Naive thymus-derived CD4-positive, alpha-beta T cell (primary cell): ENCODE measurements around the gene SMAD2. TPM values are rescaled to one million over a fixed set of nuclear protein-coding genes. Genes with fewer than 3 reads are reported as not detected.

Experiments
- ATAC-seq: fragments of 150-1000 bp; cut with Tn5 transposase; 2 replicates; pipeline ENCODE4 v1.10.0; 2021; ENCODE audit warnings: mild to moderate bottlenecking, moderate library complexity
- CTCF ChIA-PET: fragments of 350-600 bp; sonication (Branson Sonifier 250); formaldehyde crosslinking; loops from one replicate; lab custom pipeline; 2021; ENCODE audit warnings: antibody characterized with exemption; lab: Charles Lee
- POLR2A ChIA-PET: fragments of 350-600 bp; sonication (Branson Sonifier 250); formaldehyde crosslinking; loops from one replicate; lab custom pipeline; 2021; ENCODE audit warnings: antibody characterized with exemption, inconsistent platforms; lab: Charles Lee
- DNase-seq, 9 donors: peaks; one replicate each; pipeline versions ENCODE4 v3.0.0 to v3.0.0-alpha.2; 2020 to 2022; ENCODE audit warnings: mixed read lengths in 1 of 9
- H3K27ac ChIP-seq: one replicate; pipeline ENCODE4 v1.7.0; 2013; ENCODE audit warnings: mild to moderate bottlenecking, low read depth, low read length, moderate library complexity
- H3K27me3 ChIP-seq, 2 donors: one replicate each; pipeline ENCODE4 v1.7.0; 2013; ENCODE audit warnings: low read length in 2 of 2, mild to moderate bottlenecking in 2 of 2, moderate library complexity in 2 of 2; ENCODE audit not compliant: control insufficient read depth in 2 of 2, insufficient read depth in 2 of 2
- H3K36me3 ChIP-seq, 3 experiments: 1 replicate in 2 of 3; 2 replicates in 1 of 3; pipeline ENCODE4 v1.7.0; 2013; ENCODE audit warnings: low read length in 3 of 3, mild to moderate bottlenecking in 3 of 3, moderate library complexity in 1 of 3; ENCODE audit not compliant: insufficient read depth in 3 of 3, control insufficient read depth in 2 of 3
- H3K4me1 ChIP-seq, 2 donors: one replicate each; pipeline ENCODE4 v1.7.0; 2013; ENCODE audit warnings: low read length in 2 of 2, mild to moderate bottlenecking in 2 of 2, moderate library complexity in 1 of 2; ENCODE audit not compliant: control insufficient read depth in 2 of 2, insufficient read depth in 2 of 2
- H3K4me3 ChIP-seq: 2 replicates; pipeline ENCODE4 v1.7.0; 2013; ENCODE audit warnings: mild to moderate bottlenecking, low read length
- H3K9me3 ChIP-seq, 3 experiments: 1 replicate in 2 of 3; 2 replicates in 1 of 3; pipeline ENCODE4 v1.7.0; 2013; ENCODE audit warnings: low read length in 3 of 3; ENCODE audit not compliant: control insufficient read depth in 2 of 3
- H3K27ac Mint-ChIP-seq, 9 donors: one replicate each; pipeline ENCODE4 v1.8.0; 2020 to 2022; ENCODE audit warnings: mixed read lengths in 9 of 9, mild to moderate bottlenecking in 8 of 9, moderate library complexity in 5 of 9, inconsistent platforms in 2 of 9
- H3K27me3 Mint-ChIP-seq, 5 donors: one replicate each; pipeline ENCODE4 v1.8.0; 2021 to 2022; ENCODE audit warnings: mixed read lengths in 5 of 5, mild to moderate bottlenecking in 1 of 5
- H3K36me3 Mint-ChIP-seq, 5 donors: one replicate each; pipeline ENCODE4 v1.8.0; 2020 to 2022; ENCODE audit warnings: mixed read lengths in 5 of 5, mild to moderate bottlenecking in 3 of 5, inconsistent platforms in 1 of 5
- H3K4me1 Mint-ChIP-seq, 7 donors: one replicate each; pipeline ENCODE4 v1.8.0; 2020 to 2022; ENCODE audit warnings: mixed read lengths in 7 of 7, mild to moderate bottlenecking in 3 of 7, inconsistent platforms in 1 of 7
- H3K4me3 Mint-ChIP-seq, 10 donors: one replicate each; pipeline ENCODE4 v1.8.0; 2020 to 2022; ENCODE audit warnings: mild to moderate bottlenecking in 10 of 10, mixed read lengths in 10 of 10, moderate library complexity in 6 of 10, inconsistent platforms in 2 of 10
- H3K9me3 Mint-ChIP-seq, 11 donors: one replicate each; pipeline ENCODE4 v1.8.0; 2020 to 2022; ENCODE audit warnings: mixed read lengths in 11 of 11, mild to moderate bottlenecking in 4 of 11, inconsistent platforms in 1 of 11, moderate library complexity in 1 of 11
- intact Hi-C, 2 donors: fragments of 100-400 bp; cut with micrococcal nuclease; formaldehyde crosslinking; loops; one replicate each; pipeline ENCODE4 v1.15.1; 2023
- polyA plus RNA-seq, 2 donors: library from polyadenylated mRNA; unstranded; fragments of 300-500 nt; fragmentation: Illumina TruSeq; gene quantifications; one replicate each; pipeline ENCODE4 v1.2.3, GENCODE V29; 2021
- total RNA-seq, 6 experiments: library from RNA in 5 of 6; stranded (reverse) in 5 of 6; gene quantifications; 1 replicate in 5 of 6; 2 replicates in 1 of 6; pipeline ENCODE4 v1.2.3 and lab custom pipeline; 2021 to 2026

The SMAD2 gene
- total and polyA plus RNA-seq, 7 experiments from 2014 or later, result 91.3 to 164 (median 113) TPM

- POLR2A ChIA-PET, result no interaction called here
- ATAC-seq, result no peak
Observed at GRCh38 chr18:47798366-47798765, 132.1 kb downstream of the SMAD2 start.

GRCh38 chr18:47797126-47797525 is 133.3 kb downstream of the SMAD2 start:
- CTCF ChIA-PET, result no interaction called here
- no peak overlapping the region for H3K27ac Mint-ChIP-seq

More at GRCh38 chr18:47798366-47798765, 132.1 kb downstream of the SMAD2 start:
- no peaks in the 10 kb centered on the region for H3K9me3 Mint-ChIP-seq
- Histone ChIP-seq H3K9me3 (no peaks in the 10 kb centered on the region), H3K27me3 (no peaks in the 10 kb centered on the region), H3K4me3 (no peak overlapping the region), H3K4me1 (no peaks in the 10 kb centered on the region), H3K36me3 (no peaks in the 10 kb centered on the region), H3K27ac (no peak overlapping the region)
- peaks cover 6 to 24% (median 11%) of the 10 kb centered on the region in 5 donors for H3K27me3 Mint-ChIP-seq
- CTCF ChIA-PET, result no interaction called here
- no peaks in the 10 kb centered on the region for H3K4me1 Mint-ChIP-seq
- intact Hi-C loops, result no loop called here
- no peaks in the 10 kb centered on the region for H3K36me3 Mint-ChIP-seq
- H3K27ac Mint-ChIP-seq, result no peak overlapping the region
- no peak overlapping the region for H3K4me3 Mint-ChIP-seq
- DNase-seq, result no peak

GRCh38 chr18:47795434-47795814 is 135.0 kb downstream of the SMAD2 start:
- ATAC-seq, result no peak
- Histone ChIP-seq H3K27me3 (no peaks in the 10 kb centered on the region), H3K27ac (no peak overlapping the region), H3K4me1 (no peaks in the 10 kb centered on the region), H3K36me3 (no peaks in the 10 kb centered on the region), H3K9me3 (no peaks in the 10 kb centered on the region), H3K4me3 (no peak overlapping the region)
- H3K27me3 Mint-ChIP-seq, result peaks cover 8 to 24% (median 12%) of the 10 kb centered on the region in 5 donors
- ChIA-PET CTCF (no interaction called here), POLR2A (no interaction called here)
- no peaks in the 10 kb centered on the region for H3K9me3 Mint-ChIP-seq
- no peaks in the 10 kb centered on the region for H3K36me3 Mint-ChIP-seq
- H3K27ac Mint-ChIP-seq, result no peak overlapping the region
- intact Hi-C loops, result no loop called here
- H3K4me1 Mint-ChIP-seq, result no peaks in the 10 kb centered on the region
- H3K4me3 Mint-ChIP-seq, result no peak overlapping the region
- DNase-seq, result no peak

More at GRCh38 chr18:47797126-47797525, 133.3 kb downstream of the SMAD2 start:
- Histone ChIP-seq H3K9me3 (no peaks in the 10 kb centered on the region), H3K27me3 (no peaks in the 10 kb centered on the region), H3K36me3 (no peaks in the 10 kb centered on the region), H3K4me3 (no peak overlapping the region), H3K4me1 (no peaks in the 10 kb centered on the region), H3K27ac (no peak overlapping the region)
- intact Hi-C loops, result no loop called here
- Mint-ChIP-seq H3K9me3 (no peaks in the 10 kb centered on the region), H3K4me3 (no peak overlapping the region), H3K36me3 (no peaks in the 10 kb centered on the region), H3K4me1 (no peaks in the 10 kb centered on the region), H3K27me3 (peaks cover 6 to 24% (median 12%) of the 10 kb centered on the region in 5 donors)
- POLR2A ChIA-PET, result no interaction called here
- DNase-seq, result no peak
- ATAC-seq, result no peak

- Mint-ChIP-seq H3K4me3 (no peak overlapping the region), H3K4me1 (no peaks in the 10 kb centered on the region), H3K9me3 (no peaks in the 10 kb centered on the region), H3K36me3 (no peaks in the 10 kb centered on the region), H3K27ac (no peak overlapping the region), H3K27me3 (peaks cover 8 to 24% (median 12%) of the 10 kb centered on the region in 5 donors)
- DNase-seq (no peak), ATAC-seq (no peak)
- Histone ChIP-seq H3K36me3 (no peaks in the 10 kb centered on the region), H3K27me3 (no peaks in the 10 kb centered on the region), H3K4me3 (no peak overlapping the region), H3K9me3 (no peaks in the 10 kb centered on the region), H3K4me1 (no peaks in the 10 kb centered on the region), H3K27ac (no peak overlapping the region)
- intact Hi-C loops, result no loop called here
- CTCF ChIA-PET, result no interaction called here
- POLR2A ChIA-PET, result no interaction called here
Observed at GRCh38 chr18:47794725-47795433, 135.6 kb downstream of the SMAD2 start.

- POLR2A ChIA-PET, result no interaction called here
- Mint-ChIP-seq H3K27me3 (peaks cover 8 to 19% (median 12%) of the 10 kb centered on the region in 5 donors), H3K9me3 (no peaks in the 10 kb centered on the region), H3K36me3 (no peaks in the 10 kb centered on the region), H3K4me3 (no peak overlapping the region), H3K27ac (no peak overlapping the region), H3K4me1 (no peaks in the 10 kb centered on the region)
- intact Hi-C loops, result no loop called here
- Histone ChIP-seq H3K4me1 (no peaks in the 10 kb centered on the region), H3K9me3 (no peaks in the 10 kb centered on the region), H3K27ac (no peak overlapping the region), H3K27me3 (no peaks in the 10 kb centered on the region), H3K4me3 (no peak overlapping the region), H3K36me3 (no peaks in the 10 kb centered on the region)
- ATAC-seq (no peak), DNase-seq (no peak)
- CTCF ChIA-PET, result no interaction called here
Observed at GRCh38 chr18:47793609-47794008, 136.8 kb downstream of the SMAD2 start.

GRCh38 chr18:47791461-47791985 is 138.9 kb downstream of the SMAD2 start:
- H3K27me3 Mint-ChIP-seq, result peaks cover 9 to 21% (median 16%) of the 10 kb centered on the region in 5 donors

GRCh38 chr18:47790036-47790435 is 140.4 kb downstream of the SMAD2 start:
- no peaks in the 10 kb centered on the region for H3K27me3 ChIP-seq
- H3K27me3 Mint-ChIP-seq, result peaks cover 9 to 26% (median 16%) of the 10 kb centered on the region in 5 donors
- H3K4me1 ChIP-seq, result no peaks in the 10 kb centered on the region
- ATAC-seq, result no peak
- H3K4me3 ChIP-seq, result no peak overlapping the region
- H3K4me3 Mint-ChIP-seq, result no peak overlapping the region
- H3K36me3 ChIP-seq, result no peaks in the 10 kb centered on the region
- H3K36me3 Mint-ChIP-seq, result peaks cover 0 to 5% (median 3%) of the 10 kb centered on the region in 5 donors
- H3K9me3 ChIP-seq, result no peaks in the 10 kb centered on the region
- intact Hi-C loops, result no loop called here
- H3K27ac Mint-ChIP-seq, result no peak overlapping the region
- POLR2A ChIA-PET, result no interaction called here
- CTCF ChIA-PET, result no interaction called here
- peaks cover 0 to 1% (median 0%) of the 10 kb centered on the region in 7 donors for H3K4me1 Mint-ChIP-seq
- no peak for DNase-seq
- no peak overlapping the region for H3K27ac ChIP-seq
- H3K9me3 Mint-ChIP-seq, result peaks cover 3 to 15% (median 9%) of the 10 kb centered on the region in 11 donors

More at GRCh38 chr18:47791461-47791985, 138.9 kb downstream of the SMAD2 start:
- ChIA-PET CTCF (no interaction called here), POLR2A (no interaction called here)
- no peak for ATAC-seq
- intact Hi-C loops, result no loop called here
- DNase-seq, result no peak
- Histone ChIP-seq H3K27ac (no peak overlapping the region), H3K4me3 (no peak overlapping the region), H3K9me3 (no peaks in the 10 kb centered on the region), H3K36me3 (no peaks in the 10 kb centered on the region), H3K4me1 (no peaks in the 10 kb centered on the region), H3K27me3 (no peaks in the 10 kb centered on the region)
- no peak overlapping the region for H3K27ac Mint-ChIP-seq
- peaks cover 0 to 4% (median 0%) of the 10 kb centered on the region in 5 donors for H3K36me3 Mint-ChIP-seq
- no peaks in the 10 kb centered on the region for H3K4me1 Mint-ChIP-seq
- H3K4me3 Mint-ChIP-seq, result no peak overlapping the region
- H3K9me3 Mint-ChIP-seq, result peaks cover 0 to 8% (median 2%) of the 10 kb centered on the region in 11 donors
